ENCODE measurements around the gene EGFR. TPM values are rescaled to one million over a fixed set of nuclear protein-coding genes. Genes with fewer than 3 reads are reported as not detected.

EGFR gene
- polyA plus RNA-seq, 1 donor from 2014 or later, result 0.22 TPM

GRCh38 chr7:55067748-55068147, 48.9 kb downstream of the EGFR start:
- no peak overlapping the region for H3K9ac ChIP-seq (ENCODE audit: low read length)
- H3K4me3 ChIP-seq (ENCODE audit: low read length), result no peak overlapping the region
- H3K9me3 ChIP-seq (ENCODE audit: low read length), result no peaks in the 10 kb centered on the region
- H3K27me3 ChIP-seq (ENCODE audit: insufficient read depth, low read depth, low read length), result no peaks in the 10 kb centered on the region
- no peak overlapping the region for H3K27ac ChIP-seq (ENCODE audit: low read length)
- no peak overlapping the region for H3K4me2 ChIP-seq (ENCODE audit: low read length)
- no peak overlapping the region for H2AFZ ChIP-seq (ENCODE audit: low read depth, low read length)
- H3K79me2 ChIP-seq (replicated peaks; ENCODE audit: insufficient read depth, low read length), result no peaks in the 10 kb centered on the region
- no peaks in the 10 kb centered on the region for H4K20me1 ChIP-seq (ENCODE audit: insufficient read depth)
- TF ChIP-seq EZH2 (IDR thresholded peaks at IDR 0.05; ENCODE audit: borderline replicate concordance, insufficient read depth, low read length, poor library complexity, severe bottlenecking) (no peak), REST (IDR thresholded peaks at IDR 0.05; ENCODE audit: borderline replicate concordance) (no peak), RAD21 (conservative IDR thresholded peaks at IDR 0.05) (no peak), POLR2AphosphoS5 (IDR thresholded peaks at IDR 0.05) (no peak), EP300 (conservative IDR thresholded peaks at IDR 0.05; ENCODE audit: poor library complexity, severe bottlenecking) (no peak), MXI1 (conservative IDR thresholded peaks at IDR 0.05; ENCODE audit: poor library complexity, severe bottlenecking) (no peak), SMC3 (conservative IDR thresholded peaks at IDR 0.05; ENCODE audit: poor library complexity) (no peak)
- no peaks in the 10 kb centered on the region for H3K9me2 ChIP-seq (ENCODE audit: insufficient read depth, low read length)
- H3F3A ChIP-seq (ENCODE audit: insufficient read depth, low read length, poor library complexity, severe bottlenecking), result no peaks in the 10 kb centered on the region
- H3K36me3 ChIP-seq (ENCODE audit: insufficient read depth, low read length), result no peaks in the 10 kb centered on the region

GRCh38 chr7:55069271-55069792, 50.5 kb downstream of the EGFR start:
- Histone ChIP-seq H3K9me3 (ENCODE audit: low read length) (no peaks in the 10 kb centered on the region), H3K27ac (ENCODE audit: low read length) (no peak overlapping the region), H3K36me3 (ENCODE audit: insufficient read depth, low read length) (no peaks in the 10 kb centered on the region), H3F3A (ENCODE audit: insufficient read depth, low read length, poor library complexity, severe bottlenecking) (no peaks in the 10 kb centered on the region), H3K4me3 (ENCODE audit: low read length) (no peak overlapping the region), H3K4me2 (ENCODE audit: low read length) (no peak overlapping the region), H3K79me2 (replicated peaks; ENCODE audit: insufficient read depth, low read length) (no peaks in the 10 kb centered on the region), H4K20me1 (ENCODE audit: insufficient read depth) (no peaks in the 10 kb centered on the region), H2AFZ (ENCODE audit: low read depth, low read length) (no peak overlapping the region), H3K9ac (ENCODE audit: low read length) (no peak overlapping the region), H3K27me3 (ENCODE audit: insufficient read depth, low read depth, low read length) (no peaks in the 10 kb centered on the region), H3K9me2 (ENCODE audit: insufficient read depth, low read length) (no peaks in the 10 kb centered on the region)
- TF ChIP-seq EZH2 (IDR thresholded peaks at IDR 0.05; ENCODE audit: borderline replicate concordance, insufficient read depth, low read length, poor library complexity, severe bottlenecking), result no peak
- no peak for TF ChIP-seq REST (IDR thresholded peaks at IDR 0.05; ENCODE audit: borderline replicate concordance)
- no peak for TF ChIP-seq MXI1 (conservative IDR thresholded peaks at IDR 0.05; ENCODE audit: poor library complexity, severe bottlenecking)
- no peak for TF ChIP-seq TAF1 (IDR thresholded peaks at IDR 0.05; ENCODE audit: low read depth)
- no peak for TF ChIP-seq RAD21 (conservative IDR thresholded peaks at IDR 0.05)
- no peak for TF ChIP-seq SMC3 (conservative IDR thresholded peaks at IDR 0.05; ENCODE audit: poor library complexity)
- no peak for TF ChIP-seq CTCF (IDR thresholded peaks at IDR 0.05; ENCODE audit: poor library complexity, severe bottlenecking)
- no peak for TF ChIP-seq EP300 (conservative IDR thresholded peaks at IDR 0.05; ENCODE audit: poor library complexity, severe bottlenecking)
- TF ChIP-seq POLR2AphosphoS5 (IDR thresholded peaks at IDR 0.05), result no peak

Data from neural cell (in vitro differentiated cells).